H1 (cell line): ENCODE measurements around the gene UROS. TPM values are rescaled to one million over a fixed set of nuclear protein-coding genes. Genes with fewer than 3 reads are reported as not detected.

Experiments
- CTCF ChIA-PET: fragments of 300-600 bp; sonication (Branson Sonifier 250); formaldehyde crosslinking; loops from one replicate; lab custom pipeline; 2021; ENCODE audit not compliant: partially characterized antibody; lab: Charles Lee
- POLR2A ChIA-PET: fragments of 300-600 bp; sonication (Branson Sonifier 250); formaldehyde crosslinking; loops from one replicate; lab custom pipeline; 2021; ENCODE audit warnings: inconsistent platforms; ENCODE audit not compliant: partially characterized antibody; lab: Charles Lee
- DNase-seq, 2 experiments: peaks; one replicate each; pipeline versions ENCODE4 v3.0.0 to v3.0.0-alpha.2; 2010 to 2022; ENCODE audit warnings: low spot score in 2 of 2, low read depth in 1 of 2, mixed read lengths in 1 of 2
- FAIRE-seq: peaks from 2 replicates; lab custom pipeline; 2011; peaks lifted over from hg19 to GRCh38; lab: Jason Lieb, UNC
- H2AFZ ChIP-seq: 2 replicates; pipeline ENCODE4 v1.8.1; 2012; ENCODE audit warnings: low read length, inconsistent platforms
- H2AK5ac ChIP-seq: 2 replicates; pipeline ENCODE4 v1.6.1; 2013; ENCODE audit warnings: low read depth, low read length
- H2BK120ac ChIP-seq: replicated peaks from 2 replicates; pipeline ENCODE3; 2013; ENCODE audit warnings: low read depth, low read length, inconsistent platforms
- H2BK12ac ChIP-seq: 2 replicates; pipeline ENCODE4 v1.6.1; 2013; ENCODE audit warnings: low read depth, low read length
- H2BK15ac ChIP-seq: 2 replicates; pipeline ENCODE4 v1.6.1; 2013; ENCODE audit warnings: low read length
- H2BK20ac ChIP-seq: 2 replicates; pipeline ENCODE4 v1.6.1; 2013; ENCODE audit warnings: low read length
- H2BK5ac ChIP-seq: 2 replicates; pipeline ENCODE4 v1.6.1; 2013; ENCODE audit warnings: low read depth, low read length
- H3K14ac ChIP-seq: 2 replicates; pipeline ENCODE4 v1.6.1; 2013; ENCODE audit warnings: inconsistent platforms; ENCODE audit not compliant: insufficient read length
- H3K18ac ChIP-seq: 2 replicates; pipeline ENCODE4 v1.6.1; 2013; ENCODE audit warnings: low read length; ENCODE audit errors: extremely low read depth
- H3K23ac ChIP-seq: 2 replicates; pipeline ENCODE4 v1.6.1; 2013; ENCODE audit warnings: inconsistent platforms; ENCODE audit not compliant: insufficient read length
- H3K23me2 ChIP-seq: 2 replicates; pipeline ENCODE4 v1.6.1; 2013; ENCODE audit warnings: low read depth, low read length
- H3K27ac ChIP-seq: 2 replicates; pipeline ENCODE4 v1.6.1; 2011; ENCODE audit warnings: low read depth, low read length, inconsistent platforms
- H3K27me3 ChIP-seq, 4 experiments: replicated peaks in 1 of 4; 1 replicate in 1 of 4; 2 replicates in 3 of 4; pipeline versions ENCODE4 v1.6.1 to v1.8.1; 2011 to 2013; ENCODE audit warnings: low read length in 3 of 4, mild to moderate bottlenecking in 3 of 4, inconsistent platforms in 2 of 4, mixed read lengths in 2 of 4, moderate library complexity in 1 of 4; ENCODE audit not compliant: control insufficient read depth in 3 of 4, insufficient read depth in 3 of 4; ENCODE audit errors: extremely low read depth in 1 of 4
- H3K36me3 ChIP-seq, 4 experiments: 2 replicates each; pipeline versions ENCODE4 v1.6.1 to v1.8.1; 2011 to 2013; ENCODE audit warnings: mild to moderate bottlenecking in 4 of 4, low read length in 3 of 4, moderate library complexity in 2 of 4, control low read depth in 1 of 4, inconsistent platforms in 1 of 4; ENCODE audit not compliant: insufficient read depth in 4 of 4, control insufficient read depth in 2 of 4
- H3K4ac ChIP-seq: replicated peaks from 2 replicates; pipeline ENCODE3; 2013; ENCODE audit warnings: low read length, low read depth, mixed read lengths, inconsistent platforms; ENCODE audit not compliant: insufficient read length
- H3K4me1 ChIP-seq, 4 experiments: replicated peaks in 1 of 4; 1 replicate in 1 of 4; 2 replicates in 3 of 4; pipeline versions ENCODE4 v1.6.1 to v1.8.1; 2011 to 2013; ENCODE audit warnings: low read length in 3 of 4, inconsistent platforms in 2 of 4, mixed read lengths in 1 of 4; ENCODE audit not compliant: insufficient read depth in 4 of 4, control insufficient read depth in 3 of 4
- H3K4me2 ChIP-seq, 2 experiments: 2 replicates each; pipeline versions ENCODE4 v1.6.1 to v1.8.1; 2011 to 2013; ENCODE audit warnings: low read depth in 2 of 2, low read length in 2 of 2, control low read depth in 1 of 2, inconsistent platforms in 1 of 2, mild to moderate bottlenecking in 1 of 2; ENCODE audit not compliant: insufficient read depth in 1 of 2
- H3K4me3 ChIP-seq, 4 experiments: fragments of 200-600, 300-600 bp in 1 of 4; sonication (generic), shearing (Covaris generic), sonication (Bioruptor Twin) in 1 of 4; 2 replicates each; pipeline versions ENCODE4 v1.5.1 to v1.8.1; 2011 to 2016; ENCODE audit warnings: low read length in 4 of 4, low read depth in 3 of 4, control low read depth in 2 of 4, inconsistent platforms in 2 of 4, mild to moderate bottlenecking in 2 of 4, mixed read lengths in 1 of 4, moderate library complexity in 1 of 4; ENCODE audit not compliant: insufficient read depth in 2 of 4; ENCODE audit errors: extremely low read depth in 1 of 4
- H3K56ac ChIP-seq: replicated peaks from 2 replicates; pipeline ENCODE3; 2013; ENCODE audit warnings: low read depth, mild to moderate bottlenecking, mixed read lengths, low read length, inconsistent platforms; ENCODE audit not compliant: insufficient read length
- H3K79me1 ChIP-seq: 2 replicates; pipeline ENCODE4 v1.6.1; 2013; ENCODE audit warnings: low read depth, low read length, control low read depth
- H3K79me2 ChIP-seq, 2 experiments: 2 replicates each; pipeline versions ENCODE4 v1.6.1 to v1.8.1; 2012 to 2013; ENCODE audit warnings: low read length in 2 of 2, mild to moderate bottlenecking in 2 of 2, inconsistent platforms in 1 of 2; ENCODE audit not compliant: insufficient read depth in 2 of 2, control insufficient read depth in 1 of 2
- H3K9ac ChIP-seq, 4 experiments: replicated peaks in 1 of 4; 1 replicate in 1 of 4; 2 replicates in 3 of 4; pipeline versions ENCODE4 v1.6.1 to v1.8.1; 2011 to 2013; ENCODE audit warnings: low read depth in 3 of 4, low read length in 3 of 4, control low read depth in 2 of 4, mild to moderate bottlenecking in 2 of 4, moderate library complexity in 2 of 4, inconsistent platforms in 1 of 4; ENCODE audit errors: extremely low read depth in 1 of 4
- H3K9me3 ChIP-seq, 2 experiments: 2 replicates each; pipeline versions ENCODE4 v1.6.1 to v1.8.1; 2012 to 2013; ENCODE audit warnings: mild to moderate bottlenecking in 2 of 2, moderate library complexity in 2 of 2, control low read depth in 1 of 2, inconsistent platforms in 1 of 2, low read depth in 1 of 2, low read length in 1 of 2, mixed read lengths in 1 of 2; ENCODE audit not compliant: insufficient read depth in 2 of 2
- H4K20me1 ChIP-seq, 2 experiments: replicated peaks in 1 of 2; 2 replicates each; pipeline versions ENCODE3 to v1.8.1; 2011 to 2013; ENCODE audit warnings: inconsistent platforms in 2 of 2, low read length in 2 of 2, mild to moderate bottlenecking in 1 of 2; ENCODE audit not compliant: insufficient read depth in 2 of 2, control insufficient read depth in 1 of 2
- H4K5ac ChIP-seq: 2 replicates; pipeline ENCODE4 v1.6.1; 2013; ENCODE audit warnings: low read length, low read depth, mixed read lengths, inconsistent platforms; ENCODE audit not compliant: insufficient read length
- H4K8ac ChIP-seq: 2 replicates; pipeline ENCODE4 v1.8.0; 2013; ENCODE audit warnings: mild to moderate bottlenecking, moderate library complexity, low read length, inconsistent platforms; ENCODE audit not compliant: insufficient read depth; ENCODE audit errors: extremely low read depth
- H4K91ac ChIP-seq: replicated peaks from 2 replicates; pipeline ENCODE3; 2013; ENCODE audit warnings: low read length, mixed read lengths, inconsistent platforms; ENCODE audit not compliant: insufficient read length
- BRCA1 ChIP-seq: IDR thresholded peaks from 2 replicates; pipeline ENCODE4 v1.6.1; 2012; ENCODE audit warnings: low read depth, low read length, improper control_type of control experiment
- GABPA ChIP-seq: IDR thresholded peaks from 2 replicates; pipeline ENCODE4 v1.6.1; 2011; ENCODE audit warnings: mild to moderate bottlenecking, low read length, moderate library complexity, borderline replicate concordance; ENCODE audit not compliant: insufficient read depth
- GTF2F1 ChIP-seq: IDR thresholded peaks from 2 replicates; pipeline ENCODE4 v1.6.1; 2012; ENCODE audit warnings: low read depth, low read length, improper control_type of control experiment, borderline replicate concordance
- JUN ChIP-seq: IDR thresholded peaks from 2 replicates; pipeline ENCODE4 v1.6.1; 2011; ENCODE audit warnings: low read depth, mild to moderate bottlenecking, improper control_type of control experiment, low read length
- MAFK ChIP-seq: IDR thresholded peaks from 2 replicates; pipeline ENCODE4 v1.6.1; 2012; ENCODE audit warnings: low read depth, mild to moderate bottlenecking, improper control_type of control experiment, low read length
- NANOG ChIP-seq: IDR thresholded peaks from 2 replicates; pipeline ENCODE4 v1.6.1; 2011; ENCODE audit warnings: low read length, low read depth, mild to moderate bottlenecking, inconsistent platforms; ENCODE audit not compliant: insufficient read depth, poor library complexity, severe bottlenecking
- RAD21 ChIP-seq, 2 experiments: IDR thresholded peaks in 1 of 2; conservative IDR thresholded peaks in 1 of 2; 2 replicates each; pipeline ENCODE4 v1.6.1; 2011; ENCODE audit warnings: low read depth in 2 of 2, low read length in 2 of 2, improper control_type of control experiment in 1 of 2, inconsistent platforms in 1 of 2, mild to moderate bottlenecking in 1 of 2, moderate library complexity in 1 of 2
- RNF2 ChIP-seq: fragments of 200-900, 300-1000 bp; sonication (generic); IDR thresholded peaks from 2 replicates; pipeline ENCODE4 v1.7.1; 2016; ENCODE audit warnings: borderline replicate concordance, low read depth, mild to moderate bottlenecking, antibody characterized with exemption, low read length; ENCODE audit not compliant: poor library complexity, severe bottlenecking; ENCODE audit errors: missing control alignments
- SP1 ChIP-seq: IDR thresholded peaks from 2 replicates; pipeline ENCODE4 v1.6.1; 2011; ENCODE audit warnings: low read depth, low read length
- TEAD4 ChIP-seq: IDR thresholded peaks from 2 replicates; pipeline ENCODE4 v1.6.1; 2012; ENCODE audit warnings: low read depth, low read length, inconsistent platforms, mixed read lengths
- ZNF274 ChIP-seq: IDR thresholded peaks from 2 replicates; pipeline ENCODE4 v1.7.0; 2012; ENCODE audit warnings: low read length, borderline replicate concordance; ENCODE audit errors: extremely low read depth
- WGBS, 2 experiments: shearing (Covaris generic) in 1 of 2; methylation state at CpG; one replicate each; pipeline versions ENCODE4 v1.1.6 to v1.1.7; 2013 to 2015; ENCODE audit warnings: low lambda C conversion rate in 2 of 2, mixed read lengths in 2 of 2, inconsistent platforms in 1 of 2, low coverage in 1 of 2, missing lambda C conversion rate in 1 of 2; ENCODE audit not compliant: insufficient replicate concordance in 2 of 2, insufficient coverage in 1 of 2, insufficient read length in 1 of 2; ENCODE audit errors: extremely low coverage in 1 of 2, missing lambda C conversion rate in 1 of 2; 5-methylcytosine and 5-hydroxymethylcytosine counted together
- polyA plus RNA-seq, 7 experiments: library from polyadenylated mRNA; depleted of rRNA in 3 of 7; stranded (reverse) in 5 of 7; unstranded in 2 of 7; fragments of >200 nt in 5 of 7; fragments of 200-250 nt in 2 of 7; gene quantifications; 1 replicate in 5 of 7; 2 replicates in 1 of 7; 4 replicates in 1 of 7; pipeline versions ENCODE4 v1.2.1 to v1.2.3, GENCODE V29; 2011 to 2013; ENCODE audit warnings: missing spikeins in 2 of 7, mixed read lengths in 2 of 7
- total RNA-seq: library from RNA; stranded (reverse); fragmentation: NEBNext Ultra II Directional; extraction: Animal tissue kit (Norgen Biotek cat#: 25700); gene quantifications from 2 replicates; pipeline ENCODE4 v1.2.1, GENCODE V29; 2021
- TF ChIP-seq, protein P1 (sequence below): IDR thresholded peaks from 2 replicates; pipeline ENCODE4 v1.6.1; 2012; ENCODE audit warnings: inconsistent platforms

UROS gene
- total and polyA plus RNA-seq, 2 of the 8 experiments (the other 6 are each of a cell fraction or from before 2014, with no cell fraction given): 45.6 to 58.0 TPM

DNA sequence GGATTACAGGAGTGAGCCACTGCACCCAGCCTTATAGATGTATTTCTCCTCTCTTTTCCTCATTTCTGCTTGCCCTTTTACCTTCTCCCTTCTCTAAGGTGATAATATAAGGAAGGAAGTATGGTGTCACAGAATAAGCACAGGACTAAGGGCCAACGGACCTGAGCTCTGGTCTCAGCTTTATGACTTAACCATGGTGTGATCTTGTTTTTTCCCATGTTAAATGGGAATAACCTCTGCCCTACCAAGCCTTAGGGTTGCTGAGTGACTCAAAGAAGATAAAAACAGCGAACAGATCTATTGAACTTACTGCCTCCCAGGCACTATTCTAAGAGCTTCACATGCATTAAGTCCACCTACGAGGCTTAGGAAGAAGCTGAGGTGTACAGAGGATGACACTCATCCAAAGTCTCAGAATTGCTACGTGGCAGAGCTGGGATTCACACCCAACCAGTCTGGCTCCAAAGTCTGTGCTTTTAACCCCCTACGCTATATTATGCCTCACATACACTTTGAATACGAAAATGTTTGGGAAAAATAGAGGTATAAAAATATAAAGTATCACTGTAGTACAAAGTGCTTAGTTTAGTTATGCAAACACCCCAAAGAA is 5.6 kb downstream of the UROS start:
- Histone ChIP-seq H3K4me2 (no peak overlapping the region), H3K18ac (no peak overlapping the region), H3K23me2 (no peaks in the 10 kb centered on the region), H2BK5ac (no peak overlapping the region), H3K27ac (no peak overlapping the region), H3K23ac (no peak overlapping the region), H3K79me1 (peaks cover 2% of the 10 kb centered on the region; the same call in 1 of the 2 replicates), H2BK20ac (no peak overlapping the region), H3K4me3 (no peak overlapping the region), H4K8ac (no peak overlapping the region), H2BK12ac (no peak overlapping the region), H4K20me1 (peaks cover 0 to 3% of the 10 kb centered on the region in 2 experiments), H4K91ac (no peak overlapping the region), H2AFZ (no peak overlapping the region), H3K14ac (no peak overlapping the region), H4K5ac (no peak overlapping the region), H3K56ac (no peak overlapping the region), H3K4me1 (no peaks in the 10 kb centered on the region), H3K27me3 (no peaks in the 10 kb centered on the region), H3K4ac (no peak overlapping the region), H2BK120ac (no peak overlapping the region), H2AK5ac (no peak overlapping the region), H3K9ac (no peak overlapping the region), H3K79me2 (0 out of 4 replicates have a peak, but pooled peaks cover 0 to 5% of the 10 kb centered on the region in 2 experiments), H2BK15ac (no peak overlapping the region), H3K9me3 (no peaks in the 10 kb centered on the region), H3K36me3 (peaks cover 0 to 21% (median 9%) of the 10 kb centered on the region in 4 experiments; a peak in 5 of 8 replicates)
- DNase-seq: no peak
- WGBS, 2 experiments: 85% methylated on average over 6 of the region's 6 CpGs; no CpG with 5 or more reads in 1 of the 2 experiments
- ChIA-PET POLR2A (no interaction called here), CTCF (interaction anchor here (0.6 kb wide), 1 partner anchor 863 kb away, joined by 3 read pairs; no protein-coding TSS in a partner anchor)
- FAIRE-seq: no peak
- TF ChIP-seq NANOG (no peak), MAFK (no peak), RAD21 (IDR thresholded peaks at IDR 0.05 in 1 of 2, conservative IDR thresholded peaks at IDR 0.05 in 1 of 2; ENCODE audit: low read depth in 2 of 2, low read length in 2 of 2) (no peak), GABPA (no peak), SP1 (no peak), ZNF274 (no peak), GTF2F1 (no peak), JUN (no peak), RNF2 (no peak), TEAD4 (no peak), BRCA1 (no peak)
- TF ChIP-seq, protein P1, sequence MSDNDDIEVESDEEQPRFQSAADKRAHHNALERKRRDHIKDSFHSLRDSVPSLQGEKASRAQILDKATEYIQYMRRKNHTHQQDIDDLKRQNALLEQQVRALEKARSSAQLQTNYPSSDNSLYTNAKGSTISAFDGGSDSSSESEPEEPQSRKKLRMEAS: no peak
